ENCODE measurements around the gene TDRD10. TPM values are rescaled to one million over a fixed set of nuclear protein-coding genes. Genes with fewer than 3 reads are reported as not detected.

The TDRD10 gene
- polyA plus RNA-seq (2011; rRNA removed) (0.04 TPM in 1 of 2 replicates, not detected in the other), polyA plus RNA-seq (2017; fragmentation: RNase III; extraction: RNeasy Plus Mini Kit Qiagen cat#74134 plus additional on column Dnase treatment) (not detected in 3 replicates), polyA minus RNA-seq (2011; rRNA and poly(A)+ RNA removed) (not detected in 2 replicates)
- 0.01 and 0.04 TPM in 2 replicates for polyA plus RNA-seq (2012; cell fraction: cytosol; rRNA removed)
- polyA plus RNA-seq (2012; cell fraction: nucleus; rRNA removed): 0.10 TPM in 1 of 2 replicates, not detected in the other

GRCh38 chr1:154502066-154502743, at the start of gene TDRD10, which contains the start of gene SHE:
TDRD10 (plus strand) TSS chr1:154502219; CDS start chr1:154506904, 4,685 bp downstream.
SHE (minus strand) TSS chr1:154502412; CDS start chr1:154502026, 386 bp downstream.
- peaks cover 6% of the 10 kb centered on the region; the same call in 1 of the 3 replicates for H3K4me1 ChIP-seq
- peak within 1 kb of the TSS; percentile 95 for H3K4me2 ChIP-seq
- TF ChIP-seq TFCP2L1 (CRISPR knock-in tag; IDR thresholded peaks at IDR 0.05): no peak
- no peak for TF ChIP-seq HEYL (CRISPR knock-in tag; IDR thresholded peaks at IDR 0.05)
- TF ChIP-seq POLR2AphosphoS2 (conservative IDR thresholded peaks at IDR 0.05; ENCODE audit: low read length): no peak
- TF ChIP-seq ZFP36 (IDR thresholded peaks at IDR 0.05; ENCODE audit: borderline replicate concordance, partially characterized antibody): no peak
- TF ChIP-seq PBX3 (IDR thresholded peaks at IDR 0.05): no peak
- H3K27ac ChIP-seq: peak within 1 kb of the TSS; percentile 38 to 73; a peak in 5 of 6 replicates
- peaks cover 2% of the 10 kb centered on the region; the same call in 1 of the 3 replicates for H3K9me3 ChIP-seq
- no peak for DNase-seq (ENCODE audit: low read depth in 1 of 2, low spot score in 1 of 2)
- POLR2A ChIA-PET: no interaction called here
- CTCF ChIA-PET: interaction anchor here (2.0 kb wide), 1 partner anchor 23 kb away, joined by 6 read pairs; no protein-coding TSS in a partner anchor
- WGBS (ENCODE audit: missing lambda C conversion rate): 91% methylated on average over 23 of the region's 90 CpGs
- no peak; a peak in 1 of 6 replicates for ATAC-seq
- FAIRE-seq: no peak
- peak within 1 kb of the TSS; percentile 54 for H3K4me3 ChIP-seq

- Histone ChIP-seq H3K4me2 (peak overlapping the region; percentile 25; the same call in 1 of the 3 replicates), H3K4me1 (peaks cover 8% of the 10 kb centered on the region; the same call in 1 of the 3 replicates), H3K9me3 (no peaks in the 10 kb centered on the region), H3K4me3 (no peak overlapping the region), H3K27ac (peak overlapping the region in 1 of 2 experiments; percentile 41; a peak in 1 of 6 replicates)
- FAIRE-seq (no peak), DNase-seq (ENCODE audit: low read depth in 1 of 2, low spot score in 1 of 2) (no peak), ATAC-seq (no peak)
- POLR2A ChIA-PET: no interaction called here
- WGBS (ENCODE audit: missing lambda C conversion rate): 91% methylated on average over 5 of the region's 5 CpGs
- CTCF ChIA-PET: interaction anchor here (1.1 to 2.4 kb wide), 4 partner anchors 9 to 118 kb away, joined by 3 to 9 read pairs (median 6); no protein-coding TSS in a partner anchor
- TF ChIP-seq MAX (IDR thresholded peaks at IDR 0.05) (no peak), RNF2 (IDR thresholded peaks at IDR 0.05; ENCODE audit: borderline replicate concordance, low read depth) (no peak)
Measured at GRCh38 chr1:154453161-154453560, 48.9 kb upstream of the TDRD10 start.

- TF ChIP-seq HDAC2 (IDR thresholded peaks at IDR 0.05) (no peak), ZSCAN20 (CRISPR knock-in tag; IDR thresholded peaks at IDR 0.05) (no peak), BHLHE40 (IDR thresholded peaks at IDR 0.05; ENCODE audit: low read depth, low read length) (no peak), MAFK (IDR thresholded peaks at IDR 0.05; ENCODE audit: partially characterized antibody) (no peak), RFX5 (IDR thresholded peaks at IDR 0.05) (no peak), KDM1A (IDR thresholded peaks at IDR 0.05; ENCODE audit: low read depth) (no peak), KDM5A (IDR thresholded peaks at IDR 0.05) (no peak), ZNF302 (CRISPR knock-in tag; IDR thresholded peaks at IDR 0.05) (no peak), E2F6 (IDR thresholded peaks at IDR 0.05; ENCODE audit: borderline replicate concordance, low read depth) (no peak), MAZ (IDR thresholded peaks at IDR 0.05; ENCODE audit: borderline replicate concordance, low read depth, low read length) (no peak), CBX2 (IDR thresholded peaks at IDR 0.05; ENCODE audit: borderline replicate concordance, low read depth) (no peak), HES2 (IDR thresholded peaks at IDR 0.05) (no peak), ELK1 (IDR thresholded peaks at IDR 0.05; ENCODE audit: low read depth, low read length) (no peak), CBX8 (IDR thresholded peaks at IDR 0.05) (no peak)
- DNase-seq (ENCODE audit: low read depth in 1 of 2, low spot score in 1 of 2): no peak
- H3K9me3 ChIP-seq: no peaks in the 10 kb centered on the region
- WGBS (ENCODE audit: missing lambda C conversion rate): 52% methylated on average over 5 of the region's 5 CpGs
- no peak overlapping the region for H3K4me3 ChIP-seq
- ATAC-seq: no peak; a peak in 1 of 6 replicates
- ChIA-PET POLR2A (no interaction called here), CTCF (interaction anchor here (1.0 to 2.4 kb wide), 6 partner anchors 9 to 119 kb away, joined by 3 to 9 read pairs (median 4); no protein-coding TSS in a partner anchor)
- no peak for FAIRE-seq
- H3K4me1 ChIP-seq: peaks cover 8% of the 10 kb centered on the region; the same call in 1 of the 3 replicates
- peak overlapping the region; percentile 25; the same call in 1 of the 3 replicates for H3K4me2 ChIP-seq
- H3K27ac ChIP-seq: peak overlapping the region in 1 of 2 experiments; percentile 41; a peak in 1 of 6 replicates
Measured at GRCh38 chr1:154453574-154454352, 48.3 kb upstream of the TDRD10 start.

Data from A549 (cell line).